BLaER1 treated with 17β-estradiol and CSF1 and Interleukin-3, amounts not matched to agents 10 nM and 100 nM (cell line): Measurements from ENCODE around the gene KRTAP17-1.

Experiments used
- H3K27ac ChIP-seq, 11 experiments: shearing (Covaris generic); formaldehyde crosslinking; 2 replicates each; pipeline ENCODE4 v1.8.1; 2022
- H3K27me3 ChIP-seq, 11 experiments: shearing (Covaris generic); formaldehyde crosslinking; 2 replicates each; pipeline ENCODE4 v1.8.1; 2022
- H3K36me3 ChIP-seq, 11 experiments: shearing (Covaris generic); formaldehyde crosslinking; 2 replicates each; pipeline ENCODE4 v1.8.1; 2022
- H3K4me1 ChIP-seq, 10 experiments: shearing (Covaris generic); formaldehyde crosslinking; 2 replicates each; pipeline ENCODE4 v1.8.1; 2022
- H3K4me2 ChIP-seq, 11 experiments: shearing (Covaris generic); formaldehyde crosslinking; 2 replicates each; pipeline ENCODE4 v1.8.1; 2022
- H3K4me3 ChIP-seq, 10 experiments: shearing (Covaris generic); formaldehyde crosslinking; 2 replicates each; pipeline ENCODE4 v1.8.1; 2022
- H3K9ac ChIP-seq, 11 experiments: shearing (Covaris generic); formaldehyde crosslinking; 2 replicates each; pipeline ENCODE4 v1.8.1; 2022
- H3K9me3 ChIP-seq, 11 experiments: shearing (Covaris generic); formaldehyde crosslinking; replicated peaks in 1 of 11; 2 replicates each; pipeline ENCODE4 v1.8.1; 2022
- H4K20me1 ChIP-seq, 11 experiments: shearing (Covaris generic); formaldehyde crosslinking; 2 replicates each; pipeline ENCODE4 v1.8.1; 2022
- Cebpa-rat ChIP-seq, 11 experiments: shearing (Covaris generic); IDR thresholded peaks; 2 replicates each; pipeline ENCODE4 v1.8.1; 2022

Gene KRTAP17-1

DNA sequence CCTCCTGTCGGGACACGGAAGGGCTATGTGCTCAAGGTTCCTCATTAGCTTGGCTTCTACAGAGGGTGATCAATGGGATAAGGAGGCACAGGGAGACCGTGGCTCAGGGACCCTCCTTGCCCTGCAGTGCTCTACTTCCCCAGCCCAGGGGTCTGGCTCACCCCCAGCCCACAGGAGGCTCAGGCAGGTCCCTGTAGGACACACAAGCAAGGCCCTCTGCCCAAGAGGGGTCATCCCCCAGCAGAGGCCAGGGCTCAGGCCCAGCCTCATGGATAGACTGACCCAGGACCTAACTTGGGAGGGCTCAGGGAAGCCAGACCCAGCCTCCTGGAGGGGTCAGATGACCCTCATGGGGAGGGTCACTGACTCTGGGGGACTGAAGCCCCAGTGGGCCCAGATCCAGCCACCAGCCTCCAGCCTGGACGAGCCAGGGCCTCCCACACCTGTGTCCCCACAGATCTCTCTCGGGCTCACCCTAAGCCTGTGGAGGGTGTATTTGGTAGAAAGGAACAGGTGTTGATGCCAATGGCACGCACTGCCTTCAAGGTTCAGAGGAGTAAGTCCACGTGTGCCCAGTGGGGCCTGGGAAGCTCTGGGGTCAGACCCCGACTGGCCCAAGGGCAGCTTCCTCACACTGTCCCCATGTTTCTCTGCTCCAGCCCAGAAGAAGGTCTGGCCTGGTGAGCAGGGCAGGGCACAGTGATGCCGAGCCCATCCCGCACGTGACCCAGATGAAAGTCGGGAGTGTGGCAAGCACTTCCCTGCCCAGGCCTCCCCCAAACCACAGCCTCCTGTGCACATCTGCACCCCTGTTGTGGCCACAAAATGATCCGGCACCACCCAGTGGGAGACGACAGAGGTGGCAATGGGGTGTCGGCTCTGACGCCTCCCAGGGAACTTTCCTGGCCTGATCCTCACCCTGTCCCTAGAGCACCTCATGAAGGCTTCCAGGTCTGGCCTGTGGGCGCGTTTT is 10.9 kb upstream of the KRTAP17-1 start:
- Histone ChIP-seq H3K9me3 (no peaks in the 10 kb centered on the region), H3K9ac (peak overlapping the region in 2 of 11 experiments; percentile 13 to 33; a peak in 1 of 22 replicates), H3K4me1 (peaks cover 9 to 19% (median 14%) of the 10 kb centered on the region in 10 experiments; a peak in 18 of 20 replicates), H3K27me3 (no peaks in the 10 kb centered on the region), H3K36me3 (no peaks in the 10 kb centered on the region), H4K20me1 (no peaks in the 10 kb centered on the region), H3K27ac (peak overlapping the region in 7 of 11 experiments; percentile 3 to 62 (median 44); a peak in 12 of 22 replicates), H3K4me3 (no peak overlapping the region), H3K4me2 (peak overlapping the region in 10 of 11 experiments; percentile 37 to 74 (median 52); a peak in 19 of 22 replicates)
- no peak for TF ChIP-seq Cebpa-rat (IDR thresholded peaks at IDR 0.05)

DNA sequence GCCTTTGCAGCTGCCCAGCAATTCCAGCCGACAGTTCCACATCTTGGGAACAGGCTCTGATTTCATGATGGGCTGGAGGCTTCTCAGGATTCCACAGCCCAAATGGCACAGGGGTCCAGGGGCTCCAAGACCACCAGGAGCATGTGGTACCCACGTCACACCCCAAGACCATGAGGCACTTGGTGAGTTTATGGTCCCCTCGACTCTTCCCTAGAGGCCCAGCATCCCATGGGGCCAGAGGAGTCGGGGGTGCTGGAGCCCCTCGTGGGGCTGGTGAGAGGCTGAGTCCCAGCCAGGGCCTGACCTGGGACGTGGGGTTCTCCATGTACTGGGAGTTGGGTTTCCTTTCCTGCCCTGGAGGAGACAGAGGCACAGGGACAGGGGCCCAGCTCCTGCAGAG is 10.1 kb upstream of the KRTAP17-1 start:
- Histone ChIP-seq H3K27me3 (no peaks in the 10 kb centered on the region), H4K20me1 (no peaks in the 10 kb centered on the region), H3K4me2 (no peak overlapping the region), H3K4me3 (no peak overlapping the region), H3K9me3 (peaks cover 2 to 3% (median 3%) of the 10 kb centered on the region in 11 experiments; a peak in 17 of 22 replicates), H3K9ac (no peak overlapping the region), H3K4me1 (peaks cover 9 to 19% (median 14%) of the 10 kb centered on the region in 10 experiments; a peak in 18 of 20 replicates), H3K36me3 (no peaks in the 10 kb centered on the region), H3K27ac (peak overlapping the region in 4 of 11 experiments; percentile 44 to 62 (median 49); a peak in 6 of 22 replicates)
- no peak for TF ChIP-seq Cebpa-rat (IDR thresholded peaks at IDR 0.05)

DNA sequence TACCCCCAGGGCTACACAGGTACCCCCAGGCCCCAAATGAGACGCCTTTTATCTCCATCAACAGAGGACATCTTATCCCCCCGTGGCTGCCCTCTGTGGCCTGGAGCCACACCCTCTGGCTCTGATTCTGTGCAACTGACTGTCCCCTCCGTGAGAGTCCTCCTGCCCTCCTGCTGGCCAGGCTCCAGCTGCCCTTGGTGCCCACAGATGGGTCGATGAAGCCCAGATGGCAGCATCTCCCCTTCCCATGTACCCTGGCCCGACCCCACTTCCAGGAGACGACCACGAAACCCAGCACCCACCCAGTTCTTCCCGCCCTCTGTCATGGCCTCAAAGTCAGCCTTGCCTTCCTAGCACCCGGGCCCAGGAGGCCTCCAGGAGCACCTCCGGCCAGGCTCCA is 9.6 kb upstream of the KRTAP17-1 start:
- no peak for TF ChIP-seq Cebpa-rat (IDR thresholded peaks at IDR 0.05)
- no peaks in the 10 kb centered on the region for H4K20me1 ChIP-seq
- H3K4me1 ChIP-seq = peaks cover 9 to 19% (median 14%) of the 10 kb centered on the region in 10 experiments; a peak in 18 of 20 replicates

DNA sequence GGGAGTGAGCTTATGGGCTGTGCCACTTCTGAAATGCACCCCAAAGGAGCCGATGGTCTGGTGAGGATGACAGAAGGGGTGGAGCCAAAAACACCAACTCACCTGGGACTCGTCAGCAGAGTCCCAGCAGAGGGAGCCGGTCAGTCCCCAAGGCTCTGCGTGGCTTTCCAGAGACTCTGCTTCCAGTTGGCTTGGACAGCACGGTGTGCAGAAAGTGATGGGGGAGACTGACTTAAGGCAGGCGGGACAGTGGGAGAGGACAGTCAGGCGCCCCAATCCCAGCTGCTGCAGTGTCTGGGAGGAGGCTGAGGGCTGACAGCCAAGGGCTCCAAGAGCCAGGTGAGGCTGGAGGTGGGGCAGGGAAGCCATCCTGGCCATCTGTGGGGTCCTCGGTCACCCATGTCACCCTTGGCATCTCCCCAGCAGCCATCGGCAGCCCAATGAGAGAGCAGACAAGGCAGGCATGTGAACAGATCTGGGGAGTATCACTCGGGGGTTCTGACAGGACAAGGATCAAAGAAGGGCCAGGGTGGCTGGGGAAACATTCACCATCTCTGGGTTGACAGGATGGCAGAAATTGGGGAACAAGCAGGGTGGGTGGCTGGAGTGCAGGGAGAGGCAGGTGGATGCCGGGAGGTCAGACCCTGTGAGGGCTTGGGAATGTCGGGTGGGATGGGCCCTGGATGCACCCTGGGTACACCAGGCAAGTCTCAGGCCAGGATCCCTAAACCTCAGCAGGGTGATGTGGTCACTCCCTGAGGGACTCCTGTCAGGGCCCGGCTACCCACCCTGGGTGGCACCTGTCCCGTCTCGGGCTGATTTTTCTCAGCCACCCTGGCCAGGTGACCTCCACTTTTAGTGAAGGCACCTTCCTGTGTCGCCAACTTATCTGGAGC is 8.9 kb upstream of the KRTAP17-1 start:
- TF ChIP-seq Cebpa-rat (IDR thresholded peaks at IDR 0.05) = no peak
- H3K9ac ChIP-seq = no peak overlapping the region
- H3K36me3 ChIP-seq = no peaks in the 10 kb centered on the region; a peak in 1 of 22 replicates
- peaks cover 9 to 19% (median 14%) of the 10 kb centered on the region in 10 experiments; a peak in 18 of 20 replicates for H3K4me1 ChIP-seq
- peaks cover 13 to 15% (median 14%) of the 10 kb centered on the region in 11 experiments for H3K9me3 ChIP-seq
- no peak overlapping the region for H3K27ac ChIP-seq
- H3K27me3 ChIP-seq = no peaks in the 10 kb centered on the region
- H3K4me3 ChIP-seq = no peak overlapping the region
- no peak overlapping the region for H3K4me2 ChIP-seq
- no peaks in the 10 kb centered on the region for H4K20me1 ChIP-seq

More for the DNA sequence above, 9.6 kb upstream of the KRTAP17-1 start:
- no peak overlapping the region for H3K27ac ChIP-seq
- H3K9ac ChIP-seq = no peak overlapping the region
- H3K4me3 ChIP-seq = no peak overlapping the region
- no peak overlapping the region for H3K4me2 ChIP-seq
- peaks cover 6 to 8% (median 8%) of the 10 kb centered on the region in 11 experiments for H3K9me3 ChIP-seq
- no peaks in the 10 kb centered on the region for H3K27me3 ChIP-seq
- H3K36me3 ChIP-seq = no peaks in the 10 kb centered on the region; a peak in 1 of 22 replicates

DNA sequence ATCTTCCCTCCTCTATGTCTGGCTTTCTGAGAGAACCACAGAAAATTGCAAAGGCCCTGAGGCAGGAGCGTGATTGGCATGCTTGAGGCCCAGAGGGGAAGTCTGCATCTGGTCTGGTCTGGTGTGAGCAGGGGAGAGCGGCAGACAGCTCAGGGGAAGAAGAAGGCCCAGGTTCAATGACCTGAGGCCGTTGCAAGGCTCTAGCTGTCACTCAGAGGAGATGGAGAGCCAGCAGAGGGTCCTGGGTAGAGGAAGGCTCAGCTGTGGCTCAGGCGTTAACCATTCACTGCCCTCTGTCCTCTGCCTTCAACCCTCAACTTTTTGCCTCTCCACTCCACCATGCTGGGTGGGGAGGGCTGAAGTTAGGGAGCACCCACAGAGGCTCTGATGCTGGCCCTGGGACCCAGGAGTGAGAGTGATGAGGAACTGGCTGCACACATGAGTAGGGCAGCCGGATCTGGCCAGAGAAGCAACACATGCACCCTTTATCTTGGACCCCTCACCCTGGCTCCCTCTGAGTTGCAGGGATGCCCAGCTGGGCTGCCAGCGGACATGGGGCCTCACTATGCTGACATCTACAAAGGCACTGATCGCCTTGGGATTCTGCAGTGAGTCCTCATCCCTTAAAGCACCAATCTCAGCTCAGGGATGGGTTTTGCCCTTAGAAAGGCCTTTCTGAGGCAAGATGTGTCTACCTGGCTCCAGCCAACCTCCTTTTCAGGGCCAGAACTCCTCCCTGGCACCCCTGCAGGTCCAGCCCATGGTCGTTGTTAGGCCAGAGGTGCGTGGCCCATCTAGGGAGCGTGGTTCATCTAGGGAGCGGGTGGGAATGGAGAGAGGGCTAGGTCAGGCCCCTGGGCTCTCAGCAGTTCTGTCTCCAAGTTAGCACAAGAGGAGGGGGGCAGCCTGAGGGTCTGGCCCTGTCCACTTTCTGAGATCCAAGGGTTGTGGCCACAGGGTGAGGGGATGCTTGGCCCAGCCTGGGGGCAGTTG is 7.7 kb upstream of the KRTAP17-1 start:
- no peaks in the 10 kb centered on the region for H4K20me1 ChIP-seq
- no peaks in the 10 kb centered on the region for H3K27me3 ChIP-seq
- H3K4me1 ChIP-seq = peaks cover 9 to 19% (median 14%) of the 10 kb centered on the region in 10 experiments; a peak in 18 of 20 replicates
- H3K9me3 ChIP-seq = peaks cover 14 to 22% (median 18%) of the 10 kb centered on the region in 11 experiments
- 0 out of 22 replicates have a peak overlapping the region, but pooled peaks of 1 of the 11 experiments have one; percentile 8 for H3K27ac ChIP-seq
- H3K4me3 ChIP-seq = no peak overlapping the region
- no peak for TF ChIP-seq Cebpa-rat (IDR thresholded peaks at IDR 0.05)
- no peaks in the 10 kb centered on the region; a peak in 1 of 22 replicates for H3K36me3 ChIP-seq
- H3K9ac ChIP-seq = peak overlapping the region in 1 of 11 experiments; percentile 13; a peak in 2 of 22 replicates
- H3K4me2 ChIP-seq = no peak overlapping the region

DNA sequence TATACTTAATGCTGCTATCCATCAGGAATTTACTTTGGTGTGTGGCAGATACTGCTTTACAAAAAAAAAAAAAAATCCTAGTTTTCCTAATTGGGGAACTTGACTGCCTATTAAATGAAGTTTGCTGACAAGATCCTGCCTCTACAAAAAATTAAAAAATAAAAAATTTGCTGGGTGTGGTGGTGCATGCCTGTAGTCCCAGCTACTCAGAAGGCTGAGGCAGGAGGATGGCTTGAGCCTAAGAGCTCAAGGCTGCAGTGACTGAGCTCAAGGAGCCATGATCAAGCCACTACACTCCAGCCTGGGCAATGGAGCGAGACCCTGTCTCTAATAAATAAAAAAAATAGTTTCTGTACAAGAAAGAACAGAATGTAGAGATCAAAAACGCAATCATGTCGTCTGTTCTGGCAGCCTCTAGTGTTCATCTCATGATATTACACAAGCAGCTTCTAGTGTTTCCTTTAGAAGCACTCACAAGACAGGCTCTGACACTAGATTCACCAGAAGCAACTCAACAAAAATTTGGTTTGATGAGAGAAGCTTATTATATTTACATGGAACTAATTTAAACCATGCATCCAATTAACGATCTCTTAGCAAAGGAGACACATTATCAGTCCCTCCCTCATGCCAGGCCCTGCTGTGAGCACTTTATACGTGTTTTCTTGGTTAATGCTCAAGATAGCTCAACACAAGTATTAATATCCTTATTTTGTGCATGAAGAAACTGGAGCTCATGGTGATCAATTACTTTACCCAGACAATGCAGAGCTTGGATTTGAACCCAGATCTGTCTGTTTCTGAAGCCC is 6.8 kb upstream of the KRTAP17-1 start:
- TF ChIP-seq Cebpa-rat (IDR thresholded peaks at IDR 0.05) = no peak
- Histone ChIP-seq H3K36me3 (no peaks in the 10 kb centered on the region; a peak in 1 of 22 replicates), H3K27me3 (no peaks in the 10 kb centered on the region), H3K27ac (no peak overlapping the region), H4K20me1 (no peaks in the 10 kb centered on the region), H3K9ac (no peak overlapping the region), H3K4me1 (peaks cover 7 to 17% (median 12%) of the 10 kb centered on the region in 10 experiments; a peak in 18 of 20 replicates), H3K4me3 (no peak overlapping the region), H3K9me3 (peaks cover 14 to 23% (median 18%) of the 10 kb centered on the region in 11 experiments), H3K4me2 (no peak overlapping the region)

DNA sequence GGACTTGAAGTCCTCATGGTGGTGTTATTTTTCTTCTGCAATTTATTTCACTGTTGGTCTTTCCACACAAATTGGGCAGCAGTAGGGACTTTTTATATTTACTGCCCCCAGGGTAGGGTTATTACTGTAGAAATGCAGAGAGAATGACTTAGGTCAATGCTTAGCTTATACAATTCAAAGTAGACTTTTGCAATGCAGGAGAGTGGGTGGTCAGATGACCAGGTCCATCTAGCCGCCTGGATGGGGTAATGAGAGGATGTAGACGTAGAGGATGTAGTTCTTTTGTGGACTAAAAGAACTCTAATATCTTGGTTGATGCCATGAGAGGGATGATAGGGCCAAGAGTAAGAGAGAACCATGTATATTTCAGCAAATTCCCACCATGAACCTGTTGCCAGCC is 2.7 kb upstream of the KRTAP17-1 start:
- H3K4me3 ChIP-seq = no peak overlapping the region
- no peak overlapping the region for H3K4me2 ChIP-seq
- H3K27me3 ChIP-seq = no peaks in the 10 kb centered on the region
- no peak overlapping the region for H3K27ac ChIP-seq
- H3K4me1 ChIP-seq = no peaks in the 10 kb centered on the region
- TF ChIP-seq Cebpa-rat (IDR thresholded peaks at IDR 0.05) = no peak
- no peak overlapping the region for H3K9ac ChIP-seq
- H3K9me3 ChIP-seq = peaks cover 14 to 23% (median 18%) of the 10 kb centered on the region in 11 experiments
- H4K20me1 ChIP-seq = no peaks in the 10 kb centered on the region
- H3K36me3 ChIP-seq = no peaks in the 10 kb centered on the region; a peak in 1 of 22 replicates
